HG03571 (cell line): Measurements from ENCODE around the gene TMEM203.

Experiments used
- ATAC-seq: cut with Tn5 transposase; IDR thresholded peaks from one replicate; pipeline ENCODE4 v1.9.1; 2021; ENCODE audit not compliant: unreplicated experiment

The TMEM203 gene

GRCh38 chr9:137230705-137231371 is 25.4 kb upstream of the TMEM203 start, which contains the start of gene SLC34A3:
Gene SLC34A3 (plus strand): TSS chr9:137230901. CDS start chr9:137231703, 802 bp downstream.
- no peak for ATAC-seq

GRCh38 chr9:137229903-137230704 is 24.7 kb upstream of the TMEM203 start:
- no peak for ATAC-seq

- ATAC-seq = no peak
Measured at GRCh38 chr9:137228968-137229896, 23.8 kb upstream of the TMEM203 start.

GRCh38 chr9:137228506-137228967 is 23.1 kb upstream of the TMEM203 start:
- ATAC-seq = no peak

GRCh38 chr9:137227853-137228505 is 22.5 kb upstream of the TMEM203 start:
- ATAC-seq = no peak

GRCh38 chr9:137227054-137227852 is 21.8 kb upstream of the TMEM203 start, which contains the start of gene RNF224:
Gene RNF224 (plus strand): TSS chr9:137227502. CDS start chr9:137228336, 834 bp downstream.
- no peak for ATAC-seq

GRCh38 chr9:137226338-137227053 is 21.0 kb upstream of the TMEM203 start:
- ATAC-seq = no peak

GRCh38 chr9:137225699-137226331 is 20.4 kb upstream of the TMEM203 start:
- ATAC-seq = no peak

- ATAC-seq = no peak
Measured at GRCh38 chr9:137224830-137225694, 19.6 kb upstream of the TMEM203 start, which contains the start of gene CYSRT1. Gene CYSRT1 (plus strand): TSS chr9:137225174. CDS start chr9:137225622, 448 bp downstream.

- peak; percentile 63 for ATAC-seq
Measured at GRCh38 chr9:137223078-137223970, 17.9 kb upstream of the TMEM203 start.

- no peak for ATAC-seq
Measured at GRCh38 chr9:137222190-137223077, 17.0 kb upstream of the TMEM203 start, which contains the start of gene RNF208. Gene RNF208 (minus strand): TSS chr9:137222240. CDS start chr9:137221212, 1,028 bp downstream.

GRCh38 chr9:137221506-137222111 is 16.2 kb upstream of the TMEM203 start:
- no peak for ATAC-seq

GRCh38 chr9:137221095-137221505 is 15.7 kb upstream of the TMEM203 start:
- ATAC-seq = no peak

GRCh38 chr9:137220317-137221094 is 15.1 kb upstream of the TMEM203 start:
- ATAC-seq = no peak
